Measurements from ENCODE around the gene DCST2. TPM values are rescaled to one million over a fixed set of nuclear protein-coding genes. Genes with fewer than 3 reads are reported as not detected.

The DCST2 gene
- total and polyA plus RNA-seq, 9 of the 15 experiments (the other 6 are each of a cell fraction or from before 2014, with no cell fraction given) = 0.09 to 0.49 (median 0.11) TPM; not detected in 3

GRCh38 chr1:155017041-155017945 is 16.3 kb downstream of the DCST2 start (continued):
- TF ChIP-seq HBP1 (CRISPR knock-in tag; IDR thresholded peaks at IDR 0.05) (peak; percentile 51; the same call in 1 of the 2 replicates), BRD9 (IDR thresholded peaks at IDR 0.05; ENCODE audit: low read depth, partially characterized antibody) (no peak), NEUROD1 (IDR thresholded peaks at IDR 0.05; ENCODE audit: borderline replicate concordance, low read depth, low read length, partially characterized antibody) (peak; percentile 62), CBFA2T2 (conservative IDR thresholded peaks at IDR 0.05) (0 out of 2 replicates have a peak, but pooled peaks have one; percentile 13), RHOXF2B (CRISPR knock-in tag; conservative IDR thresholded peaks at IDR 0.05) (no peak; the same call in 1 of the 2 replicates), PCBP1 (IDR thresholded peaks at IDR 0.05; ENCODE audit: low read depth, low read length, poor library complexity, severe bottlenecking) (peak; percentile 96), U2AF1 (optimal IDR thresholded peaks at IDR 0.05; ENCODE audit: low read depth, low read length) (peak; percentile 82), ELF4 (CRISPR knock-in tag; IDR thresholded peaks at IDR 0.05) (peak; percentile 90), ZBTB9 (CRISPR knock-in tag; IDR thresholded peaks at IDR 0.05) (peak; percentile 72; the same call in 1 of the 2 replicates), DNMT1 (IDR thresholded peaks at IDR 0.05) (0 out of 2 replicates have a peak, but pooled peaks have one; percentile 70), THAP7 (CRISPR knock-in tag; IDR thresholded peaks at IDR 0.05) (no peak), HNRNPL (IDR thresholded peaks at IDR 0.05; ENCODE audit: low read depth, low read length) (peak; percentile 99), SMARCA4 (IDR thresholded peaks at IDR 0.05) (0 out of 2 replicates have a peak, but pooled peaks have one; percentile 54), NBN (IDR thresholded peaks at IDR 0.05; ENCODE audit: low read depth) (peak; percentile 58; the same call in 1 of the 2 replicates), CBX5 (IDR thresholded peaks at IDR 0.05; ENCODE audit: borderline replicate concordance, low read depth) (0 out of 2 replicates have a peak, but pooled peaks have one; percentile 31), EGR1 (conservative IDR thresholded peaks at IDR 0.05) (peak; percentile 99), MAZ (CRISPR knock-in tag; conservative IDR thresholded peaks at IDR 0.05 in 1 of 2, IDR thresholded peaks at IDR 0.05 in 1 of 2) (peak; percentile 98 to 99), MTA2 (IDR thresholded peaks at IDR 0.05; ENCODE audit: low read depth) (no peak), JUND (IDR thresholded peaks at IDR 0.05; ENCODE audit: borderline replicate concordance, low read depth, low read length) (peak; percentile 68), JUND (tag; IDR thresholded peaks at IDR 0.05; ENCODE audit: borderline replicate concordance, low read depth, low read length) (peak; percentile 11; the same call in 1 of the 3 replicates)
- TF ChIP-seq, protein P1, sequence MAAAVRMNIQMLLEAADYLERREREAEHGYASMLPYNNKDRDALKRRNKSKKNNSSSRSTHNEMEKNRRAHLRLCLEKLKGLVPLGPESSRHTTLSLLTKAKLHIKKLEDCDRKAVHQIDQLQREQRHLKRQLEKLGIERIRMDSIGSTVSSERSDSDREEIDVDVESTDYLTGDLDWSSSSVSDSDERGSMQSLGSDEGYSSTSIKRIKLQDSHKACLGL (CRISPR knock-in tag; IDR thresholded peaks at IDR 0.05; ENCODE audit: borderline replicate concordance, poor library complexity, severe bottlenecking) = no peak
- TF ChIP-seq, protein P2, sequence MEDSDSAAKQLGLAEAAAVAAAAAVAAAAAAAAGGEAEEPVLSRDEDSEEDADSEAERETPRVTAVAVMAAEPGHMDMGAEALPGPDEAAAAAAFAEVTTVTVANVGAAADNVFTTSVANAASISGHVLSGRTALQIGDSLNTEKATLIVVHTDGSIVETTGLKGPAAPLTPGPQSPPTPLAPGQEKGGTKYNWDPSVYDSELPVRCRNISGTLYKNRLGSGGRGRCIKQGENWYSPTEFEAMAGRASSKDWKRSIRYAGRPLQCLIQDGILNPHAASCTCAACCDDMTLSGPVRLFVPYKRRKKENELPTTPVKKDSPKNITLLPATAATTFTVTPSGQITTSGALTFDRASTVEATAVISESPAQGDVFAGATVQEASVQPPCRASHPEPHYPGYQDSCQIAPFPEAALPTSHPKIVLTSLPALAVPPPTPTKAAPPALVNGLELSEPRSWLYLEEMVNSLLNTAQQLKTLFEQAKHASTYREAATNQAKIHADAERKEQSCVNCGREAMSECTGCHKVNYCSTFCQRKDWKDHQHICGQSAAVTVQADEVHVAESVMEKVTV (CRISPR knock-in tag; IDR thresholded peaks at IDR 0.05) = peak; percentile 84

Data from K562 (cell line).